HG03280 (cell line): ENCODE measurements around the gene MYMK.

ENCODE experiments used
- ATAC-seq: cut with Tn5 transposase; IDR thresholded peaks from one replicate; pipeline ENCODE4 v1.9.1; 2021; ENCODE audit warnings: mild to moderate bottlenecking, moderate library complexity; ENCODE audit not compliant: unreplicated experiment

The MYMK gene

DNA sequence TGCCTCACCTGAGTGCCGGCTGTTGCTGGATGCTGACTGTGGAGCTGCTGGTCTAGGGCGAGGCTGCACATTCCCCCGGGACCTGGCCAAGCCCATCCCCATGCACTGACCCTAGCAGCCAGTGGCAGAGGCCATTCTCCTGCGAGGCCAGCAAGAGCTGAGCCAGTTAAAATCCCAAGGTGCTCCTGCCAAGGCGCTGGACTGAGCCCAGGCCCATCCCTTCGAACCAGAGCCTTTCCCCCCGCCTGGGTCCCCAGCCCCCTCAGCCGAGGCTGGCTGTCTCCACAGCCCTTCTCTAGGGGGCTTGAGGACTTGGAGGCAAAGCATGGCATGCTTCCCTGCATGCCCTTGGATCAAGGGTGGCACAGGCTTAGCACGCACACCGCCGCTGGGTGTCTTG lies 11.3 kb upstream of the MYMK start:
- ATAC-seq = no peak

DNA sequence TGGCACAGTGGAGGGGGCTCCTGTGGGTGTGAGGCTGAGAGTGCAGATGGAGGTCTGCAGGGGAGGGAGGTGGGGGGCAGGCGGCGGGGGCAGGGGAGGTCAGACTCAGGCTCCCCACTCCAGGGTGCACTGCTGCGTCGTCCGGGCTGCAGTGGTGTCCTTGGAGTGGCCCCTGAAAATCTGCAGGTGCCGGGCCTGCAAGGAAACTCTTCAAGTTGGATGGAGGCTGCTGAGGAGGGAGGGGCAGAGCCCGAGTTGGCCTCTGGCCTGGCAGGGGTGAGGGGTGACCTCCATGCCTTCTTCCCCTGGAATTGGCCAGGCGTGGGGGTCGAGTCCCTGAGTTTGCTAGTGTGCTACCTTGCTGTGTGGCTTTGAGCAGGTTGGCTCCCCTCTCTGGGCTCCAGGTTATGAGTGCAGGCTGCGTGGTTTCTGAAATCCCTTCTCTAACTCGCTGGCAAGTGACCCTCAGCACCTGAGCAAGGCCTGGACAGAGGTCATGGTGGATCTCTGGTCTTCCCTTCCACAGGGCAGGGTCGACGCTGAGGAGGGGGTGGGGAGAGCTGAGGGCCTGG lies 10.6 kb upstream of the MYMK start:
- no peak for ATAC-seq

DNA sequence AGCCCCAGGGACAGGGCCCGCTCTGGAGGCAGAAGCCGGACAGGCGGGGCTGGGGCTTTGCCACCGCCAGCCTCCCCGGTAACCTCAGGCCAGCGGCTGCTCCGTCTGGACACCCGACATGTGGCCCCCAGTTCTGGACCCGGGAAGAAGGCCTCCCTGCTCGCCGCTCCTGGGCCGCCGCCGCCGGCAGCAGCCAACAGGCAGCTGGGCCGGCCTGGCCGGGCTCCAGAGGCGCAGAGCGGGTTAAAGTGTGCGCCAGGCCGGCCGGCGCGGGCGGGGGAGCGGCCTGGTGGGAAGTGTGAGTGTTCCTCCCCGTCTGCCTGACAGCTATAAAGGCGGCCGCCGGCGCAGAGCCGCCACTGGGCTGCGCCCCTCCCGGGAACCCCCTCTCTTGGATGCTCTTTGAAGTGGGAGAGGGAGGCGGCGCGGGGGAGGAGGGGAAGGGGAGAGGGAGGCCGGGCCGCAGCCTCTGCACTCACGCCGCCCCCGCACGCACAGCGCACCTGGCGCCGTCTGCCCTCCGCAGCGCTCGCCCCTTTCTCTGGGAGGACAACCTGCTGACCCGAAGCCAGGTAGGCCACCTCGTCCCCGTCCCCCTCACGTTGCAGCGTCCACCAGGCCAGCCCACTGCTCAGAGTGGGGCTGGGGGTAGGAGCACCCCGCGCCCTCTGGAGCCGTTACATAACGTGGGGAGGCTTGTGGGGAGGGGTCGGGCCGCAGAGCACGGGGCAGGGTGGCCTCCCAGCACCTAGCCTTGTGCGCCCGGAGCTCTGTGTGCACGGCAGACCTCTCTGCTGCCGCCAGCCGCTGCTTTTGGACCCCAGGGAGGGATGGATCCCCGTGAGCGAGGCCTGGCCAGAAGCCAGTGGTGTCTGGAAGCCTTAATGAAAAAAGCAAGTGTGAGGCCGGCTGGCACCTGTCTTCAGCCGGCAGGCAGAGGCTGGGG lies 9.9 kb upstream of the MYMK start, which contains the start of gene ADAMTSL2:
ADAMTSL2 (plus strand) TSS at position 359 of the 946 bp plus-strand sequence. CDS start 2,009 bp downstream, outside the sequence.
- ATAC-seq = no peak

DNA sequence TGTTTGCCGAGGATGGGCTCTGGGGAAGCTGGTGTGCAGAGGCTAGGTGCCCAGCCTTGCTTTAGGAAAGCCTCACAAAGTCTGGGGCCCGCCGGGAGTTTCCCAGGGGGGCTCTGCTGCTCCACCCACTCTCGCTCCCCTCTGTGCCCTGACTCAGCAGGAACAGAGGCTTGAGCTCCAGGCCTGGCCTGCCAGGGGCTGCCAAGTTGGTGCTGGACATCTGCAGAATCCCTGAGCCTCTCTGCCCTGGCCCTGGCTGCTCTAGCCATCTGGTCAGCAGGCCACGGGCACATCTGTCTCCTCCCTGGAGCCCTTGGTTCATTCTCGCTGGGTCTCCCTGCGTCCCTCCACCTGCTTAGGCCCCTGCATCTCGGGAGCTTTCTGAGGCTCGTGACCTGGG lies 9.1 kb upstream of the MYMK start:
- ATAC-seq = no peak

DNA sequence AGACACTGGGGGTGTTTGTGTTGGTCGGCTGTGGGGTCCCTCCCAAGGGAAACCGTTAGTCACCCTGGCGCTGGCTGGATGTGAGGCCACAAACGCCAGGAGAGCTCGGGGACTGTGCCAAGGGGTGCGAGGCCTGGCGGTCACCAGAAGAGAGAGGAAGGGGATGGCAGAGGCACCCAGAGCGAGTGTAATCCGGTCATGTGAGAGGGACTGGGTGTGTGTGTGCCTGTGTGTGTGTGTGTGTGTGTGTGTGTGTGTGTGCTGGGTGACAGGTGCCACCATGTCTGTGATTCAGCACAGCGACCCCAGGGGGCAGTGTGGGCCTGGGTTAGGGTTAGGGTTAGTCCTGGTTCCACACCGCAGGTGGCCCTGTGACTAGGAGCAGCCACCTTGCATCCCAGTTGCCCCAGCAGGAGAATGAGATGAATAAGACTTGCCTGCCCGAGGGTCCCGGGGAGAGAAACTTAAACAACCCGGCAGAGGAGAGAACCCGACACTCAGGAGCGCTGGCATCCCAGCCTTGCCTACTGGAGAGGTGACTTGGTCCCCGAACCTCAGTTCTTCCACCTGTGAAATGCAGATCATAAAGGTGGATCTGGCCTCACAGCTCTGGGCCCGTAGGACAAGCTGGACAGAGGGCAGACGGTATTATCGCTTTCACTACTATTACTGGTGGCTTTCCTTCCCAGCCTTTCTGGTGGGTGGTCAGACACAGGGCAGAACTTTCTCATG lies 8.3 kb upstream of the MYMK start:
- ATAC-seq = no peak

DNA sequence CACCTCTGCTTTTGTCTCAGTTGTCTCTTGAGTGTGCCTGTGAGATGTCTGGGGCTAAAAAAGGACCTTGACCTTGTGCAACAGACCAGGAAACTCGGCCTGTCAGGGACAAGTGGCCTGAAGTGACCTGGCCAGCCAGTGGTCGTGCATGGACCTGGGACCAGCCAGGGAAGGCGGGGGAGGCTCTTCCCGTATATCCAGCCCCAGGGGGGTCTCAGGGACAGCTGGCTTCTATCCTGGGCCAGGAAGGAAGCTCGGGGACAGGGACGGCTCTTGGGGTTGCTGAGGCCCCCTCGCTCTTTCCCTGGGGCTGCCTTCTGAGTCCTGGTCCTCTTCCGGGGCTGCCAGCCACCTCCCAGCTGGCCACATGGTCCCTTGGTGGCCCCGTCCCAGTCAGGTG lies 6.5 kb upstream of the MYMK start:
- no peak for ATAC-seq

DNA sequence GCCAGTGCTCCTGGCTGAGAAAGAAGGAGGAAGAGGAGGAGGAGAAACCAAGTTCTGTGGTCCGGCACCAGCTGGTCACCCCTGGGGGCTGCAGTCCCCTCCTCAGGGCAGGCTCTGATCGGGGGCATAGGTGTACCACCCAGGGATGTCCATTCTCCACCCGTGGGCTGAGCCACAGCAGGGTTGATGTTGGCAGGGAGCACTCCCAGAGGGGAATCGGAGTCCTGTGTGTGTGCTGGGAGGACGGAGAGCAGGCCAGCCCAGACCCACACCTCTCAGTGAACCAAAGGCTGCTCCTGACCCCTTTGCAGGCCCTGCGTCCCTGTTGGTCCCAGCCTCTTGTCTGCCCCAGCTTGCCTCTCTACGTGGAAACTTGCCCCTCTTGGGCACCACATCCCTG lies 5.1 kb upstream of the MYMK start:
- ATAC-seq = no peak

DNA sequence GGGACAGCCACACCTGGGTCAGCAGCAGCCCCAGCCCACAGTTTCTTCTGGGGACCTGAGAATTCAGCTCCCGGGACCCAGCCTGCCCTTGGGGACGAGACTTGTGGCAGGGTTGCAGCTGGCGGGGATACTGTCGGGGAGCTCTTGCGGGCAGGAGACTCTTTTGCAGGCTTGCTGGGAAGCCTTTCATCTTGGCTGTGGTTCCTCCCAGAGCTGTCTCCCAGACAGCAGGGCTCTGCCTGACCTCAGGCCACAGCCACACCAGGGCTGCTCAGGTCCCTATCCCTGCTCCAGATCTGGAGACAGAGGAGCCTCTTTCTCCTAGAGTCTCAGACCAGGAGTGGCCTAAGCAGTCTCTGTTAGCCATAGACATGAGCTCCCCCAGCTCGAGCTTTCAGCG lies 4.7 kb upstream of the MYMK start:
- ATAC-seq = no peak

DNA sequence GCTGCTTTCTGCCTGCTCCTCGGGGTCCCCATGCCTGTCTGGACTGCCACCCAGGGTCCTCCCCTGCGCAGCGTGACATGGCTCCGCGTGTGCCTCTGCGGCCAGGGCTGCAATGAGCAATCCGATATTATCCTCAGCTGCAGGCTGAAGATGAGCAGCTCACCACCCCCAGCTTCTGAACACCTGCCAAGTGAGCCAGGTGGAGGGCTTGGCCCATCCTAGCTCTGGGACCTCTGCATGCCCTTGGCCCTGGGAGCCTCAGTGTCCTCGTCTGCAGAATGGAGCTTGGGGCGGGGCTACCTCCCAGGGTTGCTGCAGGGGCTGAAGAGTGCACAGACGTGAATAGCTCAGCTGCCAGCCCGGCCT lies 4.1 kb upstream of the MYMK start:
- no peak for ATAC-seq

DNA sequence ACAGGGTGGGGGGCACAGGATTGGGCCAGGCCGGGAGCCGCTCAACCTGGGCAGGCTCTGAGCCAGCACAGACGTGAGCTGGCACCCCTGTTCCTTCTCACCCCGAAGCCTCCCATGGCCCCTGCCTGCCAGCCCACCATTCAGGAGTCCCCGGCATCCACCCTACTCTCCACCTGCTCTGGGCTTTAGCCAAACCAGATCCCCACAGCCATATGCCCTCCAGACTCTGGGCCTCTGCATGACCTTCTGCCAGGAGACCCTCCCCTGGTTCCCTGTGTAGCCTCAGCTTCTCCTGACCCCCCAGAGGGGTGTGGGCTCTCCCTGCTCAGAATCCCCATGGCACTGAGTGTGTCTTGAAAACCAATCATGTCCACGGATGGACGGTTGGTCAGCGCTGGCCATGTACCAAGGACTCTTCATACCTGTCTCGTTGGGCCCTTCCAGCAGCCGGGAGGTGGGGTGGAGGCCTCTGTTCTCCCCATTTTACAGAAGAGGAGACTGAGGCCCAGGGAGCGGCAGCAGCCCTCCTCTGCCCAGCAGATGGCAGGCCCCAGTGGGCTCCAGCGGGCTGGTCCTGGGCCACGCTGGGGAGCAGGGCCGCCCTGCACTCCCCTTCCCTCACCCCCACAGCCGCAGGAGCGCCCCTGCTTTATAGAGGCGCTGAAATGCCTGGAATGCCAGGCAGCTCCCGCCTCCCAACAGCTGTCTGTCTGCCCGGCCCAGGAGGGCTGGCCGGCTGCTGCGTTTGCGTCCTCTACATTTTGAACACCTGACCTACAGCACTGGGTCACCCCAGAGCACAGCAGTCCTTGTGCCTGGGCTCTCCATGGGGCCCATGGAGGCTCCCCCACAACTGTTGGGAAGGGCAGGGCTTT lies 3.5 kb upstream of the MYMK start:
- no peak for ATAC-seq

DNA sequence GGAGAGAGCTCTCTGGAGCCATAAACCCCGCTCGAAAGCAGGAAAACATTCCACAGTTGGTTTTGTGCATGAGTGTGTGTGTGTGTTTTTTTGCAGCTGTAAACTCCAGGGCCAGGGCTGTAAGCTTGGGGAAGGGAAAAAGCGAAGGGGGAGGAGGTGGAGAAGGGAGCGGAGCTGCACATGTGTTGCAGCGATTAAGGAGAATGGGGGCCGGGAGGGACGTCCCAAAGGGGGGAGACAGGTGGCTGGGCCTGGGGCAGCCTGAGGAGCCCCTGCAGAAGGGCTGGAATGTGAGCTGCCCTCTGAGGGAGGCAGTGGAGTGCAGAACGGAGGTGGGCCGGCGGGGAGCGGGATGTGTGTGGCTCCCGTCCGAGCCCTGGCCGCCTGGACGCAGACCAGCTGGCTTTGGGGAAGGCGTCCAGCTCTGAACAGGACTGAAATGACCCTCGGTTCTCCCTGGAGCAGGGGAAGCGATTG lies 2.7 kb upstream of the MYMK start:
- no peak for ATAC-seq

DNA sequence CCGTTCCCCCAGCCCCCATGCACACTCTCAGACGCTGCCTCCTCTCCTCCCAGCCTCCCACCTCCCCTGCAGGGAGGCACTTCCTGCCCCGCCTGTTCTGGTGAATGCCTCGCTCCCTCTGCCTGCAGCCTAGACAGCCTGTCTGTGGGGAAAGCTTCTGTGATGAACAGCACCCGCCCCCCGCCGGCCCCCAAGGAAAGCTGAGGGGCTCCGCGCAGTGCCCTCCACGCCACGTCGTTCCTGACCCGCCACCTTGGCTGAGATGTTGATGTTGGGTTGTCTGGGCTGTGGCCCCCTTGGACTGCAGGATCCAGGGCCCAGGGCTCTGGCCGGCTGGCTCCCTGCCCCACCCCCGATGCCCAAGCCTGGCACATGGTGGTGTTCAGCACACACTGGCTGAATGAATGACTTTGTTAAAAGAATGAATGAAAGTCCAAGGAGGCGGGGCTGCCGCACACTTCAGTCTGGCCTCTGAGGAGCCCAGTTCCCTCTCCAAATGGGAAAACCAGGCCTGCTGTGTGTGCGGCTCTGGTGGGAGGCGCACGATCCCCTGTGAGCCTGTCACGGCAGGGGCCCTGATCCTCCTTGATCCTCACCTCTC lies 2.1 kb upstream of the MYMK start:
- ATAC-seq = no peak

DNA sequence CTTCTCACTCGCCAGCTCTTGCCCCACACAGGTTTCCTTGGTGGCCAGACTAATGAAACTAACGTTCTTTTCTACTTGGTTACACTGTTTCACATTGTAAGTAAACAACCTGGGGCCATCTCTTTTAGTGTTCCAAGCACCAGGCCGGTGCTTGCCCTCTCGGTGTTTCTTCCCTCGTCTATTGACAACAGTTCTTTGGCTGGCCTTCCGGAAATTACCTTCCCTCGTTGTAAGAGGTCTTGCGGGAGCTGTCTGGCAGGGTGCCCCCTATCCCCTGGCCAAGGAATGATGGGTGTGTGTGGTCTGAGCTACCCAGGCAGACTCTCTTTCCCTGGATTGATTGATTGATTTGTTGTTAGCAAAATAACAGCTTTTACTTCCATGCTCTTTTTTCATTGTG lies 918 bp upstream of the MYMK start:
- ATAC-seq = no peak

DNA sequence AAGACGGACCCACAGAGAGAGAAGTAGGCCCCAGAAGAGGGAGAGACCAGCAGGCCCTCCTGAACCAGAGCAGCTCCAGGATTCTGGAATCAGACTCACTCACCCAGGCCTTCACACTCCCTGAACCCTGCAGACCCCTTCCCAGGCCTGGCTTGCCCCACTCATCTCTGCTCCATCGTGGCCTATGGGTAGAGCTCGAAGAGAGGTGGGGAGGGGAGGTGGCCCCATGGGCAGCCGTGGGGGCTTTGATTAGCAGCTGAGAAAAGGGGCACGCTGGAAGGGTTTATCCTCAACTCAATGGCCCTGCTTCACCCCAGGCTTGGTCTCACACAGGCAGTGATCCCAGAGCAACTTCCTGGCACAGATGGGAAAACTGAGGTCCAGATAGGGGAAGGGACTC lies 613 bp downstream of the MYMK start:
- ATAC-seq = no peak

DNA sequence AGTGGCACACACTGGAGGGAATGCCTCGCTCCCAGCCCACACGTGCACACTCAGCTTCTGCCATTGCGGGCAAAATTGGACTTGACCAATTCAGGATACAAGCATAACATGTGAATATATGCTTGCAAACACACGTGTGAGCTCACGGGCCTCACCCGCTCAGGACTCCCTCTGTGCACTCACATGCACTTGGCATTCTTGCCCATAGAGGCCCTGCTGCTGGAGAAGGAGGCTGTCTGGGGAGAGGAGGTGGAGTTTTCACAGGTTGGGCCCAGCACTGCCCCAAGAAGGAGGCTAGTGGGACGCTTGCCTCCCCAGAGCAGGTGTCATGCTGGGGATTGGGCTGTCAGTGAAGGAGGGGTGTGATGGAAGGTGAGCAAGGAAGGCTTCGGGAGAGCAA lies 1.7 kb downstream of the MYMK start:
- no peak for ATAC-seq

DNA sequence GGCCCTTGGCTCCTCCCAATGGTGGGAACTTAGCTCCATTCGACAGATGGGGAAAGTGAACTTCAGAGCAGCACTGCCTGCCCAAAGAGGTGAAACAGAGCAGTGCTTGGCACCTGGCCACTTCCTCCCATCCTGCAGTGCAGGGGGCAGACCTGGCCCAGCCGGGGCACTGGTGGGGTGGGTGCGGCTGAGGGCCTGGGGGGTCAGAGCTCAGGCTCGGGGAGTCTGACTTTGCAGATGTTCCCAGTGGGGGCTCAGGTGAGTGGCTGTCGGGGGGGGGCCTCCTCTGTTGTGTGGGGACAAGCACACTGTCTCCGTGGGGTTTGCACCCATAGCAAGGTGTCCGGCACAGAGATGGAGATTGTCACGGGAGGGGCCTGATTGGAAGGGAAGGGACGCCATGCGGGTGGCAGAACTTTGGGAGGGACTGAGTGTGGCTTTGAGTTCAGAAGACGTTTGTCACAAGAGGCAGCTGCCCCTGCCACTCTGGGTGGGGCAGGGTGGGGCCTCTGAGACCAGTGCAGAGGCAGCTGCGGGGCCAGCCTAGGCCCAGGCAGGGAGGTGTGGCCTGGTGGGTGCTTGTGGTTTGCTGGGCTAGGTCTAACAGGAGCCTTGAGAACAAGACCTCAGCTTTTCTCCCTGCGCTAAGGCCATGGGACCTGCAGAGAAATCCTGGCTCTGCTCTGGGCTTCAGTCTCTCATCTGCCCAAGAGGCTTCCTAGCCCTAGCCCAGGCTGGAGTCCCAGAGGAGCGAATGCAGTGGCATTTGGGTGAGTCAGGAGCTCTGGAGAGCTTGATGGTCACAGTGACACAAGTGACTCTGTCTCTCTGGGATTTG lies 2.5 kb downstream of the MYMK start:
- no peak for ATAC-seq

DNA sequence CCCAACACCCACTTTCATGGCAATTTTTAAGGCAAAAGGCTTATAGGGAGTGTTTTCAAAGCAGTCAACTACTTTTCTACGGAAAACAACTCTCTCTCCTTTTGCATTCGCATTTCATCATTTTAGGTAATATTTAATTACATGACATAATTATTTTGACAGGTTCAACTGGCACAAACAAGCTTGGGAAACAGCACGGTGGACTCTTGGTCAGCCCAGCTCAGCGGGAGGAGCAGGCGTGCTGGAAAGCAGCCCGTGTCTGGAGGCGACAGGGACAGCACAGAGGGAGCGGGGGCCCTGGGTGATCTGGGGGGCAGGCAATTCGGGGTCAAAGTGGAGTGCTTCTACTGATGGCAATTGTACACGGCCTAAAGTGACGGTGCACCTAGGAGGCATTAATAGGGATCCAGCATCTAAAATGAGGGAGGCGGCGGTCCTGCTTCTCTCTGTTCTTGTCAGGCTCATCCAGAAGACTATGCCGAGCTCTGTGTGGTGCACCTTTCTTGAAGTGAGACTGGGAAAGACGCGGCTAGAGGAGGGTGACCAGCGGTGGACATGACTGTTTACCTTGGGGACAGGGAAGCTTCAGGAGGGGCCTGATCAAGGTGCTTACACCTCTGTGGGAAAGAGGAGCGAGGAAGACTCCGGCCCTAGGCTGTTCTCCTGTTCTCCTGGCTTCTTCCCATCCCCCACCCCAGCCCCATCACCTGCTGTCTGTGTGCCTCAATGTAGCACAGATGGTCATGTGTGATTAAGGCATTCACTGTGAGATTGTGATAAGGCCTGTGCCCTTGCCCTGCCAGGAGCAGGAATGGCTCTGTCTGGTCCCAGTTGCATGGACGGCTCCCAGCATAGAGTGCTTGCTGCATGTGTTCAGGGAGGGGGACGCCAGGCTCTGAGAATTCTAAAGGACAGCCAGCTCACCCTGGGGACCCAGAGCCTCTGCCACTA lies 3.4 kb downstream of the MYMK start:
- no peak for ATAC-seq

DNA sequence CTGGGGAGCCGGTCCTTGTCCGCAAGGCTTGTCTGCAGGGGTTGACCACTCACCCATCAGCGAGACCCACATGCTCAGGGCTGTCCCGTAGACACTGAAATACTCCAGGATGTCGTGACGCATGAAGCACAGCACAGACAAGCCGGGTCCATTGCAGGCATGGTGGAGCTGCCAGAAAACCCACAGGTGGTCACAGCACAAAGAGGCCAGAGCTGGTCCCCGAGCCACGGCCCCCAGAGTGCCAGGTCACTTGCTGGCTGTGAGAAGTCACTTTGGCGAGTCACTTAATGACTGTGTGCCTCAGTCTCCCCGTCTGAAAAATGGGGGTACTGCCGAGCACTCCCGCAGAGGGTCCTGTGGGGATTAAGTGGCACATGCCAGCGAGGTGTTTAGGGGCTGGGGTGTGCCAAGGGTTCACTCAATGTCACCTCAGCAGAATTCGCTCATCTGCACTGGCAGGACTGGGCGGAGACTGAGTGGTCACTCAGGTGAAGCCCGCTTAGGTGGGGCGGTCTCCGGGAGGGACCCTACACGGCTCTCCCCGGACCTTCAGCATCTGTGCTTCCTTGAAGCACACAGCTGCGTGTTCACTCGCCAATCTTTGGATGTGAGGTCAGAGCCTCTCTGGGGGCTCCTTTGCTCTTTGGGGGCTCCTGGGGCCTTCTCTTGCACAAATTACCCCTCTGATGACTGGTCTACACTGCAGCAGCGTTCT lies 4.5 kb downstream of the MYMK start:
- no peak for ATAC-seq
